Measurements from ENCODE around the gene PLEKHG5. TPM values are rescaled to one million over a fixed set of nuclear protein-coding genes. Genes with fewer than 3 reads are reported as not detected.
A peak's percentile ranks its signal among the peaks of the same experiment; 100 is the strongest.

PLEKHG5 gene
- total RNA-seq, 1 experiment from 2014 or later = not detected

GRCh38 chr1:6426277-6426971 is 65.0 kb downstream of the PLEKHG5 start:
- Histone ChIP-seq H3K4me3 (ENCODE audit: low read length) (no peak overlapping the region), H3K79me2 (ENCODE audit: low read length) (no peaks in the 10 kb centered on the region), H3K9ac (ENCODE audit: low read length) (no peak overlapping the region), H3K27me3 (ENCODE audit: low read length) (no peaks in the 10 kb centered on the region), H3K36me3 (ENCODE audit: insufficient read depth, low read length) (no peaks in the 10 kb centered on the region), H3K4me2 (ENCODE audit: low read depth, low read length, poor library complexity, severe bottlenecking) (no peak overlapping the region), H3K27ac (ENCODE audit: low read length) (no peak overlapping the region), H4K20me1 (ENCODE audit: insufficient read depth, low read depth, low read length) (no peaks in the 10 kb centered on the region), H3K9me3 (ENCODE audit: low read length) (no peaks in the 10 kb centered on the region), H3K9me2 (replicated peaks; ENCODE audit: insufficient read depth, low read length) (no peaks in the 10 kb centered on the region), H2AFZ (ENCODE audit: low read length) (no peak overlapping the region), H3K4me1 (ENCODE audit: low read length) (no peaks in the 10 kb centered on the region; the same call in 1 of the 2 replicates)
- DNase-seq = no peak

- Histone ChIP-seq H4K20me1 (ENCODE audit: insufficient read depth, low read depth, low read length) (no peaks in the 10 kb centered on the region), H3K79me2 (ENCODE audit: low read length) (no peaks in the 10 kb centered on the region), H3K27me3 (ENCODE audit: low read length) (no peaks in the 10 kb centered on the region), H3K4me1 (ENCODE audit: low read length) (no peaks in the 10 kb centered on the region; the same call in 1 of the 2 replicates), H2AFZ (ENCODE audit: low read length) (no peak overlapping the region), H3K36me3 (ENCODE audit: insufficient read depth, low read length) (no peaks in the 10 kb centered on the region), H3K9me2 (replicated peaks; ENCODE audit: insufficient read depth, low read length) (no peaks in the 10 kb centered on the region), H3K9ac (ENCODE audit: low read length) (no peak overlapping the region), H3K4me3 (ENCODE audit: low read length) (no peak overlapping the region), H3K27ac (ENCODE audit: low read length) (no peak overlapping the region), H3K4me2 (ENCODE audit: low read depth, low read length, poor library complexity, severe bottlenecking) (no peak overlapping the region), H3K9me3 (ENCODE audit: low read length) (no peaks in the 10 kb centered on the region)
- no peak for DNase-seq
Measured at GRCh38 chr1:6425658-6426057, 65.8 kb downstream of the PLEKHG5 start.

- Histone ChIP-seq H3K79me2 (ENCODE audit: low read length) (no peaks in the 10 kb centered on the region), H3K27me3 (ENCODE audit: low read length) (no peaks in the 10 kb centered on the region), H2AFZ (ENCODE audit: low read length) (no peak within 1 kb of the TSS), H3K4me3 (ENCODE audit: low read length) (no peak within 1 kb of the TSS), H3K4me1 (ENCODE audit: low read length) (no peaks in the 10 kb centered on the region; the same call in 1 of the 2 replicates), H3K27ac (ENCODE audit: low read length) (no peak within 1 kb of the TSS), H4K20me1 (ENCODE audit: insufficient read depth, low read depth, low read length) (no peaks in the 10 kb centered on the region), H3K9me2 (replicated peaks; ENCODE audit: insufficient read depth, low read length) (no peaks in the 10 kb centered on the region), H3K9ac (ENCODE audit: low read length) (no peak within 1 kb of the TSS), H3K4me2 (ENCODE audit: low read depth, low read length, poor library complexity, severe bottlenecking) (no peak within 1 kb of the TSS), H3K36me3 (ENCODE audit: insufficient read depth, low read length) (no peaks in the 10 kb centered on the region), H3K9me3 (ENCODE audit: low read length) (no peaks in the 10 kb centered on the region)
- DNase-seq = no peak
Measured at GRCh38 chr1:6424619-6425593, 66.6 kb downstream of the PLEKHG5 start, which contains the start of gene ESPN. ESPN (plus strand) TSS chr1:6424776; CDS start chr1:6424956, 180 bp downstream.

DNA sequence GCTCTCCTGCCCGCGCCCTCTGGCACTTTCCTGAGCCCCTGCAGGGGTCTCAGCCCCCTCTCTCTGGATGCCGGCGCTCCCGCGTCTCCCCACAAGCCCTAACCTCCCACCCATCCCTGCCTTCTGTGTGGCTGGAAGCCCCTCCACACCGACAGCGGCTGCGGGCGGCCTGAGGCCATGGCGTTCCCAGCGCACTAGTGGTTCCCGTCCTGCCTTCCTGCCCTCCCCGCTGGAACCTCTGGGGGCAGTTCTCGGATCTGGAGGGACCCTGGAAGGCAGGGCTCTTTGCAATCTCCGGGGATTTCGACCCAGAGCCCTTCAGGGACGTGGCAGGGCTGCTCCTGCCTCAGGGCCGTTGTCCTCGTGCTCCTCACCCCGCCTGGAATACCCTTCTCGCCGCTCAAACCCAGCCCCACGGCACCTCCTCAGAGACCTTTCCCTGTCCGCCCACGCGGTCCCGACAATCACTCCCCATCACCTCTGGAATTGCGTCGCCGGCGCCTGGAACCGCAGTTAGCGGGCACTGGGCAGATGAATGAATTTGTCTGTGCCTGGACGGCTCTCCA is 67.4 kb downstream of the PLEKHG5 start:
- H3K4me1 ChIP-seq (ENCODE audit: low read length) = no peaks in the 10 kb centered on the region; the same call in 1 of the 2 replicates
- H3K27me3 ChIP-seq (ENCODE audit: low read length) = no peaks in the 10 kb centered on the region
- H3K36me3 ChIP-seq (ENCODE audit: insufficient read depth, low read length) = no peaks in the 10 kb centered on the region
- no peaks in the 10 kb centered on the region for H3K9me2 ChIP-seq (replicated peaks; ENCODE audit: insufficient read depth, low read length)
- DNase-seq = no peak
- no peak overlapping the region for H3K9ac ChIP-seq (ENCODE audit: low read length)
- H2AFZ ChIP-seq (ENCODE audit: low read length) = no peak overlapping the region
- no peak overlapping the region for H3K4me3 ChIP-seq (ENCODE audit: low read length)
- H3K79me2 ChIP-seq (ENCODE audit: low read length) = no peaks in the 10 kb centered on the region
- no peaks in the 10 kb centered on the region for H3K9me3 ChIP-seq (ENCODE audit: low read length)
- H3K4me2 ChIP-seq (ENCODE audit: low read depth, low read length, poor library complexity, severe bottlenecking) = no peak overlapping the region
- H4K20me1 ChIP-seq (ENCODE audit: insufficient read depth, low read depth, low read length) = no peaks in the 10 kb centered on the region
- no peak overlapping the region for H3K27ac ChIP-seq (ENCODE audit: low read length)

- no peak overlapping the region for H3K4me3 ChIP-seq (ENCODE audit: low read length)
- H3K36me3 ChIP-seq (ENCODE audit: insufficient read depth, low read length) = no peaks in the 10 kb centered on the region
- no peaks in the 10 kb centered on the region for H3K27me3 ChIP-seq (ENCODE audit: low read length)
- H3K79me2 ChIP-seq (ENCODE audit: low read length) = no peaks in the 10 kb centered on the region
- H3K27ac ChIP-seq (ENCODE audit: low read length) = no peak overlapping the region
- peak; percentile 79 for DNase-seq
- H2AFZ ChIP-seq (ENCODE audit: low read length) = no peak overlapping the region
- no peaks in the 10 kb centered on the region; the same call in 1 of the 2 replicates for H3K4me1 ChIP-seq (ENCODE audit: low read length)
- H4K20me1 ChIP-seq (ENCODE audit: insufficient read depth, low read depth, low read length) = no peaks in the 10 kb centered on the region
- no peaks in the 10 kb centered on the region for H3K9me2 ChIP-seq (replicated peaks; ENCODE audit: insufficient read depth, low read length)
- H3K9me3 ChIP-seq (ENCODE audit: low read length) = no peaks in the 10 kb centered on the region
- no peak overlapping the region for H3K4me2 ChIP-seq (ENCODE audit: low read depth, low read length, poor library complexity, severe bottlenecking)
- no peak overlapping the region for H3K9ac ChIP-seq (ENCODE audit: low read length)
Measured at GRCh38 chr1:6423321-6423999, 68.0 kb downstream of the PLEKHG5 start.

- Histone ChIP-seq H4K20me1 (ENCODE audit: insufficient read depth, low read depth, low read length) (no peaks in the 10 kb centered on the region), H3K4me2 (ENCODE audit: low read depth, low read length, poor library complexity, severe bottlenecking) (no peak overlapping the region), H3K36me3 (ENCODE audit: insufficient read depth, low read length) (no peaks in the 10 kb centered on the region), H3K79me2 (ENCODE audit: low read length) (no peaks in the 10 kb centered on the region), H3K9me2 (replicated peaks; ENCODE audit: insufficient read depth, low read length) (no peaks in the 10 kb centered on the region), H3K9ac (ENCODE audit: low read length) (no peak overlapping the region), H3K27me3 (ENCODE audit: low read length) (no peaks in the 10 kb centered on the region), H3K4me3 (ENCODE audit: low read length) (no peak overlapping the region), H2AFZ (ENCODE audit: low read length) (no peak overlapping the region), H3K9me3 (ENCODE audit: low read length) (no peaks in the 10 kb centered on the region), H3K4me1 (ENCODE audit: low read length) (no peaks in the 10 kb centered on the region; the same call in 1 of the 2 replicates), H3K27ac (ENCODE audit: low read length) (no peak overlapping the region)
- DNase-seq = no peak
Measured at GRCh38 chr1:6421266-6421665, 70.2 kb downstream of the PLEKHG5 start.

DNA sequence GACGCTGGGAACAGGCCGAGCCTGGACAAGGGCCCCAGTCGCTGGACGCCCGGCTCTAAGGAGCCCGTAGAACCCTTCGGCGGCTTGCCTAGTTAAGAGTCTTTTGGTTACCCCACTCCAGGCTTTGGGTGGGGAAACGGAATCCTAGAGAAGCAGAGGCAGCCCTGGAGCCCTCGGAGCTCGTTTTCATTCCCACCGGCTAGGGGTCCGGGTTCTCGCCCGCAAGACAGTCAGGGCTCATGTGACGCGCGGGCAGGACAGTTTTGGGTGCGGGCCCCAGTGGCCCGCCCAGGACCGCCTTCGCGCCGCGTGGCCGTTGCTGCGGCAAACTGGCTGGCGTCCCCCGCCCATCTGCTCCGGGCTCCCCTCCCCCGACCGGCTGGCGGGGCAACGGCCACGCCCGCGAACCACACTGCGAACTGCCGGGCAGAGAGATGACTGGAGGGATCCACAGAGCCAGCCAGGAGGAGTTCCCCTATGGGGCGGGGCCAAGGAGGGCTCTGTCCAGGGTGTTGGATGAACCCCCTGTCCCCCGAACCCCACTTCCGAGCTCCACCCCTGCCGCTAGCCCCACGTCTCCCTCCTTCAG is 70.9 kb downstream of the PLEKHG5 start:
- Histone ChIP-seq H3K9ac (ENCODE audit: low read length) (no peak overlapping the region), H2AFZ (ENCODE audit: low read length) (no peak overlapping the region), H3K9me2 (replicated peaks; ENCODE audit: insufficient read depth, low read length) (no peaks in the 10 kb centered on the region), H3K4me1 (ENCODE audit: low read length) (no peaks in the 10 kb centered on the region; the same call in 1 of the 2 replicates), H4K20me1 (ENCODE audit: insufficient read depth, low read depth, low read length) (no peaks in the 10 kb centered on the region), H3K4me3 (ENCODE audit: low read length) (no peak overlapping the region), H3K4me2 (ENCODE audit: low read depth, low read length, poor library complexity, severe bottlenecking) (no peak overlapping the region), H3K9me3 (ENCODE audit: low read length) (no peaks in the 10 kb centered on the region), H3K36me3 (ENCODE audit: insufficient read depth, low read length) (no peaks in the 10 kb centered on the region), H3K27ac (ENCODE audit: low read length) (no peak overlapping the region), H3K27me3 (ENCODE audit: low read length) (no peaks in the 10 kb centered on the region), H3K79me2 (ENCODE audit: low read length) (no peaks in the 10 kb centered on the region)
- DNase-seq = no peak

Measured in Karpas-422 (cell line).